ENCODE measurements around the gene TUBGCP4. TPM values are rescaled to one million over a fixed set of nuclear protein-coding genes. Genes with fewer than 3 reads are reported as not detected.

TUBGCP4 gene
- total and polyA plus RNA-seq, 2 of the 4 experiments (the other 2 are of a cell fraction), result 7.9 to 12.7 TPM

- Histone ChIP-seq H3K9me1 (ENCODE audit: insufficient read depth, low read length) (no peaks in the 10 kb centered on the region), H3K4me3 (ENCODE audit: insufficient read depth, low read depth, low read length) (no peak overlapping the region), H2BK120ac (ENCODE audit: low read depth, low read length) (no peak overlapping the region), H2BK15ac (ENCODE audit: low read depth, low read length) (no peak overlapping the region), H3K9ac (ENCODE audit: low read depth, low read length) (no peak overlapping the region), H3K14ac (replicated peaks; ENCODE audit: low read depth, low read length) (no peak overlapping the region), H2AK5ac (ENCODE audit: low read depth, low read length) (no peak overlapping the region), H3K79me1 (ENCODE audit: low read depth in 1 of 2, low read length in 2 of 2) (peaks cover 0 to 11% of the 10 kb centered on the region in 2 experiments; a peak in 1 of 4 replicates), H4K20me1 (ENCODE audit: insufficient read depth, low read length) (no peaks in the 10 kb centered on the region), H2BK5ac (ENCODE audit: low read depth, low read length, poor library complexity, severe bottlenecking) (no peak overlapping the region), H4K5ac (ENCODE audit: low read depth, low read length) (no peak overlapping the region; the same call in 1 of the 2 replicates), H3K27me3 (ENCODE audit: control insufficient read depth, insufficient read depth, low read length) (no peaks in the 10 kb centered on the region), H3K18ac (ENCODE audit: low read depth, low read length) (no peak overlapping the region), H4K91ac (ENCODE audit: insufficient read depth, low read depth, low read length) (no peak overlapping the region), H3K4ac (ENCODE audit: low read depth, low read length) (no peak overlapping the region), H3K23ac (ENCODE audit: low read depth, low read length) (no peak overlapping the region), H3K56ac (ENCODE audit: extremely low read depth, insufficient read depth, low read length) (no peak overlapping the region), H2AFZ (replicated peaks; ENCODE audit: low read length, poor library complexity) (no peak overlapping the region), H3K9me3 (ENCODE audit: control insufficient read depth, insufficient read depth, low read length) (no peaks in the 10 kb centered on the region), H2BK20ac (ENCODE audit: low read depth, low read length) (no peak overlapping the region), H3K27ac (ENCODE audit: insufficient read depth, low read length) (no peak overlapping the region), H3K4me1 (ENCODE audit: control insufficient read depth, insufficient read depth, low read length) (no peaks in the 10 kb centered on the region), H4K8ac (ENCODE audit: low read depth in 2 of 2, low read length in 2 of 2) (no peak overlapping the region), H2AK9ac (replicated peaks; ENCODE audit: low read depth, low read length, poor library complexity) (no peak overlapping the region), H3K36me3 (ENCODE audit: control insufficient read depth, insufficient read depth, low read length) (peaks cover 24% of the 10 kb centered on the region), H3K4me2 (ENCODE audit: low read depth, low read length) (no peak overlapping the region)
- ChIA-PET CTCF (no interaction called here), POLR2A (ENCODE audit: unreplicated experiment) (no interaction called here)
- dilution Hi-C loops (cut with HindIII; ENCODE audit: low sequenced_read_pairs, unreplicated experiment) (no loop called here), in situ Hi-C loops (cut with MboI; ENCODE audit: low sequenced_read_pairs) (no loop called here), intact Hi-C loops (cut with micrococcal nuclease) (no loop called here)
- TF ChIP-seq RAD21 (IDR thresholded peaks at IDR 0.05; ENCODE audit: low read length) (no peak), CEBPB (IDR thresholded peaks at IDR 0.05; ENCODE audit: low read depth, low read length) (no peak), RCOR1 (IDR thresholded peaks at IDR 0.05; ENCODE audit: insufficient replicate concordance, low read length) (no peak), NFE2L2 (IDR thresholded peaks at IDR 0.05; ENCODE audit: low read depth, low read length) (no peak), SMC3 (IDR thresholded peaks at IDR 0.05; ENCODE audit: low read depth, low read length) (no peak), RFX5 (IDR thresholded peaks at IDR 0.05; ENCODE audit: low read depth, low read length) (no peak), ELK1 (IDR thresholded peaks at IDR 0.05; ENCODE audit: borderline replicate concordance, low read depth, low read length) (no peak), FOS (IDR thresholded peaks at IDR 0.05; ENCODE audit: low read depth, low read length) (no peak), CTCF (conservative IDR thresholded peaks at IDR 0.05; ENCODE audit: low read depth, low read length) (no peak), BHLHE40 (IDR thresholded peaks at IDR 0.05; ENCODE audit: low read depth, low read length) (no peak), MAFK (IDR thresholded peaks at IDR 0.05; ENCODE audit: low read depth, low read length) (no peak), USF2 (IDR thresholded peaks at IDR 0.05; ENCODE audit: low read depth, low read length) (no peak), POLR2A (IDR thresholded peaks at IDR 0.05; ENCODE audit: low read depth, low read length) (no peak), CHD1 (IDR thresholded peaks at IDR 0.05; ENCODE audit: low read depth, low read length) (no peak), MAZ (IDR thresholded peaks at IDR 0.05; ENCODE audit: borderline replicate concordance, low read depth, low read length) (no peak)
- ATAC-seq (ENCODE audit: low read depth), result no peak
- no CpG with 5 or more reads among the region's 3 CpGs for WGBS, 2 experiments (ENCODE audit: extremely low coverage in 2 of 2, insufficient read length in 1 of 2)
- no TSS peak for BruUV-seq (replicated peaks)
- DNase-seq, result no peak
These were observed 58.8 kb downstream of the TUBGCP4 start for GRCh38 chr15:43429687-43430086.
